D341Med (cell line): ENCODE data around the gene CFAP58.
A peak's percentile ranks its signal among the peaks of the same experiment; 100 is the strongest.

Source experiments
- DNase-seq: peaks from one replicate; pipeline ENCODE4 v3.0.0; 2012; ENCODE audit warnings: low spot score

Gene CFAP58

GRCh38 chr10:104376784-104377300, 23.2 kb downstream of the CFAP58 start:
- DNase-seq: no peak

- DNase-seq: no peak
These were observed 26.7 kb downstream of the CFAP58 start for GRCh38 chr10:104380336-104380735.

GRCh38 chr10:104387130-104387888, 33.7 kb downstream of the CFAP58 start:
- DNase-seq: no peak

- DNase-seq: no peak
These were observed 35.2 kb downstream of the CFAP58 start for GRCh38 chr10:104388830-104389229.

- no peak for DNase-seq
These were observed 37.7 kb downstream of the CFAP58 start for GRCh38 chr10:104391150-104391968.

GRCh38 chr10:104391969-104392296, 38.3 kb downstream of the CFAP58 start:
- DNase-seq: no peak

GRCh38 chr10:104393387-104393786, 39.8 kb downstream of the CFAP58 start:
- DNase-seq: no peak

GRCh38 chr10:104396581-104396980, 42.9 kb downstream of the CFAP58 start:
- no peak for DNase-seq

GRCh38 chr10:104403636-104404035, 50.0 kb downstream of the CFAP58 start:
- no peak for DNase-seq

GRCh38 chr10:104406715-104407650, 53.4 kb downstream of the CFAP58 start:
- peak; percentile 21 for DNase-seq

GRCh38 chr10:104413528-104413927, 59.9 kb downstream of the CFAP58 start:
- no peak for DNase-seq

- DNase-seq: no peak
These were observed 62.0 kb downstream of the CFAP58 start for GRCh38 chr10:104415526-104416165.

GRCh38 chr10:104416851-104417250, 63.2 kb downstream of the CFAP58 start:
- no peak for DNase-seq

GRCh38 chr10:104417637-104418292, 64.1 kb downstream of the CFAP58 start:
- no peak for DNase-seq

GRCh38 chr10:104424719-104425118, 71.1 kb downstream of the CFAP58 start:
- no peak for DNase-seq

- DNase-seq: no peak
These were observed 74.4 kb downstream of the CFAP58 start for GRCh38 chr10:104427989-104428388.

- DNase-seq: no peak
These were observed 76.2 kb downstream of the CFAP58 start for GRCh38 chr10:104429846-104430245.

- DNase-seq: no peak
These were observed 76.7 kb downstream of the CFAP58 start for GRCh38 chr10:104430360-104430759.

GRCh38 chr10:104433669-104434068, 80.0 kb downstream of the CFAP58 start:
- no peak for DNase-seq

GRCh38 chr10:104434601-104435000, 81.0 kb downstream of the CFAP58 start:
- DNase-seq: no peak

- peak; percentile 57 for DNase-seq
These were observed 82.2 kb downstream of the CFAP58 start for GRCh38 chr10:104435822-104436221.
